ENCODE results near the gene MLLT10. TPM values are rescaled to one million over a fixed set of nuclear protein-coding genes. Genes with fewer than 3 reads are reported as not detected.

The MLLT10 gene
- total and polyA plus RNA-seq, 2 donors (not counting 3 experiments of a cell fraction or from before 2014, with no cell fraction given): 35.4 to 54.0 TPM

- peaks cover 29% of the 10 kb centered on the region for H3K4me1 ChIP-seq (ENCODE audit: control insufficient read depth, extremely low read depth, insufficient read depth, low read length)
- H3K27ac ChIP-seq (ENCODE audit: insufficient read depth, low read depth, low read length): peak overlapping the region; percentile 97
- intact Hi-C loops (cut with micrococcal nuclease) (loop anchor here (1.0 to 10.0 kb wide), 8 partner anchors 8 to 798 kb away; partner anchors contain the start of genes BMI1 and MLLT10), dilution Hi-C loops (cut with MboI; ENCODE audit: extremely low pct_ligation_motif_present, low sequenced_read_pairs) (no loop called here)
- H3K27me3 ChIP-seq (ENCODE audit: control insufficient read depth in 2 of 2, insufficient read depth in 2 of 2, low read length in 2 of 2): no peaks in the 10 kb centered on the region
- peak overlapping the region; percentile 100 for H3K4me2 ChIP-seq (ENCODE audit: insufficient read depth, low read length)
- no peaks in the 10 kb centered on the region for H3K36me3 ChIP-seq (ENCODE audit: control insufficient read depth in 2 of 2, extremely low read depth in 1 of 2, insufficient read depth in 2 of 2, low read length in 2 of 2)
- no peaks in the 10 kb centered on the region for H3K9me1 ChIP-seq (replicated peaks; ENCODE audit: control insufficient read depth, extremely low read depth, insufficient read depth, low read length)
- ChIA-PET CTCF (interaction anchor here (0.7 to 3.1 kb wide), 10 partner anchors 8 to 447 kb away, joined by 3 to 38 read pairs (median 5); no protein-coding TSS in a partner anchor), POLR2A (interaction anchor here (0.6 to 2.2 kb wide), 4 partner anchors 8 to 814 kb away, joined by 3 to 11 read pairs (median 4); no protein-coding TSS in a partner anchor)
- peak overlapping the region; percentile 74 for H2AFZ ChIP-seq (ENCODE audit: low read depth, low read length)
- H3K79me2 ChIP-seq (ENCODE audit: control insufficient read depth, insufficient read depth, low read length): no peaks in the 10 kb centered on the region
- no peak for TF ChIP-seq CTCF (IDR thresholded peaks at IDR 0.05; ENCODE audit: extremely low read depth in 1 of 2, insufficient read depth in 1 of 2, low read depth in 1 of 2, low read length in 2 of 2)
- TF ChIP-seq POLR2A (IDR thresholded peaks at IDR 0.05; ENCODE audit: low read depth, low read length): no peak
- TF ChIP-seq FOS (IDR thresholded peaks at IDR 0.05; ENCODE audit: borderline replicate concordance, insufficient read depth, low read length): no peak
- no peak for TF ChIP-seq MYC (IDR thresholded peaks at IDR 0.05; ENCODE audit: low read depth, low read length)
- TF ChIP-seq GATA2 (IDR thresholded peaks at IDR 0.05; ENCODE audit: insufficient read depth, insufficient read length, low read depth, low read length): no peak
- no peak for TF ChIP-seq POLR2AphosphoS5 (IDR thresholded peaks at IDR 0.05; ENCODE audit: insufficient read depth, low read depth, low read length)
- no peak for TF ChIP-seq JUN (IDR thresholded peaks at IDR 0.05; ENCODE audit: borderline replicate concordance, insufficient read depth, insufficient read length, low read depth)
- TF ChIP-seq MAX (IDR thresholded peaks at IDR 0.05; ENCODE audit: insufficient read depth, insufficient read length): no peak
- no peak for TF ChIP-seq EZH2 (IDR thresholded peaks at IDR 0.05; ENCODE audit: borderline replicate concordance, low read depth, low read length, severe bottlenecking)
- H3K9me3 ChIP-seq (replicated peaks; ENCODE audit: control insufficient read depth, insufficient read depth, low read length): no peaks in the 10 kb centered on the region
- TSS peak; percentile 63 for BruUV-seq (replicated peaks)
- peak; percentile 70 for DNase-seq (ENCODE audit: low read depth, low spot score)
- peak overlapping the region; percentile 48 to 73 (median 53) for H3K4me3 ChIP-seq (replicated peaks in 1 of 3; ENCODE audit: insufficient read depth in 1 of 3, low read depth in 1 of 3, low read length in 3 of 3)
- FAIRE-seq: no peak
- no peaks in the 10 kb centered on the region for H4K20me1 ChIP-seq (replicated peaks; ENCODE audit: control insufficient read depth, extremely low read depth, insufficient read depth, low read length)
- peak overlapping the region; percentile 99 for H3K9ac ChIP-seq (replicated peaks; ENCODE audit: extremely low read depth, insufficient read depth, low read length)
These were observed 7.7 kb upstream of the MLLT10 start for GRCh38 chr10:21526188-21526859.

All from endothelial cell of umbilical vein (primary cell).